Measurements from ENCODE around the gene SETD2. TPM values are rescaled to one million over a fixed set of nuclear protein-coding genes. Genes with fewer than 3 reads are reported as not detected.

Gene SETD2
- polyA plus RNA-seq, 1 of the 3 experiments (the other 2 are of a cell fraction), result 12.1 TPM

- WGBS (ENCODE audit: low lambda C conversion rate), result 52% methylated on average over 3 of the region's 3 CpGs
- H3K79me2 ChIP-seq (ENCODE audit: insufficient read depth), result peaks cover 100% of the 10 kb centered on the region
- peak overlapping the region in 1 of 2 experiments; percentile 75; a peak in 2 of 4 replicates for H3K27ac ChIP-seq (ENCODE audit: low read depth in 2 of 2, low read length in 1 of 2)
- H3K4me3 ChIP-seq (ENCODE audit: low read depth in 2 of 2, low read length in 1 of 2), result no peak overlapping the region
- ChIA-PET POLR2A (interaction anchor here (0.6 kb wide), 1 partner anchor 9 kb away, joined by 4 read pairs; the partner anchor contains the start of gene NBEAL2), CTCF (interaction anchor here (0.6 to 3.1 kb wide), 3 partner anchors 12 to 195 kb away, joined by 4 to 13 read pairs (median 4); no protein-coding TSS in a partner anchor)
- no peak for TF ChIP-seq GATA2 (CRISPR knock-in tag; IDR thresholded peaks at IDR 0.05)
- no peak for TF ChIP-seq RAD21 (IDR thresholded peaks at IDR 0.05; ENCODE audit: low read length)
- TF ChIP-seq RXRA (IDR thresholded peaks at IDR 0.05; ENCODE audit: borderline replicate concordance, low read depth), result no peak
- TF ChIP-seq FOXM1 (IDR thresholded peaks at IDR 0.05; ENCODE audit: low read depth), result no peak
- TF ChIP-seq IRF3 (IDR thresholded peaks at IDR 0.05; ENCODE audit: low read depth, low read length), result no peak
- no peak for TF ChIP-seq MEF2A (IDR thresholded peaks at IDR 0.05; ENCODE audit: borderline replicate concordance, low read depth)
- no peak for TF ChIP-seq SMC3 (IDR thresholded peaks at IDR 0.05; ENCODE audit: low read depth, low read length)
- no peak for TF ChIP-seq CTCF (IDR thresholded peaks at IDR 0.05)
- no peak for TF ChIP-seq NFIC (IDR thresholded peaks at IDR 0.05; ENCODE audit: borderline replicate concordance)
- TF ChIP-seq RFX5 (IDR thresholded peaks at IDR 0.05; ENCODE audit: low read length), result no peak
- no peak for DNase-seq
- no peaks in the 10 kb centered on the region for H3K27me3 ChIP-seq (ENCODE audit: insufficient read depth)
- H3F3A ChIP-seq (replicated peaks; ENCODE audit: insufficient read depth), result no peaks in the 10 kb centered on the region
- no peak overlapping the region for H3K9ac ChIP-seq
- H3K9me3 ChIP-seq, result no peaks in the 10 kb centered on the region
- H4K20me1 ChIP-seq (ENCODE audit: insufficient read depth), result peaks cover 98% of the 10 kb centered on the region
- no peaks in the 10 kb centered on the region for H3K9me2 ChIP-seq
- no peak overlapping the region for H2AFZ ChIP-seq (ENCODE audit: low read depth)
- peaks cover 2 to 4% of the 10 kb centered on the region in 2 experiments for H3K36me3 ChIP-seq (replicated peaks in 1 of 2; ENCODE audit: control insufficient read depth in 1 of 2, insufficient read depth in 2 of 2, low read length in 1 of 2)
- no peak overlapping the region for H3K4me2 ChIP-seq
- peaks cover 0 to 42% of the 10 kb centered on the region in 2 experiments; a peak in 1 of 4 replicates for H3K4me1 ChIP-seq (ENCODE audit: control insufficient read depth in 1 of 2, insufficient read depth in 2 of 2, low read depth in 1 of 2, low read length in 1 of 2)
Measured at GRCh38 chr3:46970391-46971091, 193.4 kb downstream of the SETD2 start.

- peaks cover 0 to 49% of the 10 kb centered on the region in 2 experiments; a peak in 1 of 4 replicates for H3K4me1 ChIP-seq (ENCODE audit: control insufficient read depth in 1 of 2, insufficient read depth in 2 of 2, low read depth in 1 of 2, low read length in 1 of 2)
- ChIA-PET CTCF (interaction anchor here (1.0 to 3.1 kb wide), 2 partner anchors 10 to 45 kb away, joined by 3 to 13 read pairs; no protein-coding TSS in a partner anchor), POLR2A (interaction anchor here (0.8 kb wide), 1 partner anchor 11 kb away, joined by 3 read pairs; the partner anchor contains the start of gene NBEAL2)
- peaks cover 98% of the 10 kb centered on the region for H3K79me2 ChIP-seq (ENCODE audit: insufficient read depth)
- H3K9me2 ChIP-seq, result no peaks in the 10 kb centered on the region
- no peak overlapping the region; a peak in 1 of 4 replicates for H3K27ac ChIP-seq (ENCODE audit: low read depth in 2 of 2, low read length in 1 of 2)
- DNase-seq, result no peak
- no peaks in the 10 kb centered on the region for H3F3A ChIP-seq (replicated peaks; ENCODE audit: insufficient read depth)
- no peak overlapping the region for H3K9ac ChIP-seq
- 66% methylated on average over 7 of the region's 9 CpGs for WGBS (ENCODE audit: low lambda C conversion rate)
- no peak overlapping the region for H3K4me3 ChIP-seq (ENCODE audit: low read depth in 2 of 2, low read length in 1 of 2)
- no peak overlapping the region for H3K4me2 ChIP-seq
- H2AFZ ChIP-seq (ENCODE audit: low read depth), result no peak overlapping the region
- peaks cover 89% of the 10 kb centered on the region for H4K20me1 ChIP-seq (ENCODE audit: insufficient read depth)
- no peaks in the 10 kb centered on the region for H3K27me3 ChIP-seq (ENCODE audit: insufficient read depth)
- no peaks in the 10 kb centered on the region for H3K9me3 ChIP-seq
- H3K36me3 ChIP-seq (replicated peaks in 1 of 2; ENCODE audit: control insufficient read depth in 1 of 2, insufficient read depth in 2 of 2, low read length in 1 of 2), result peaks cover 2% of the 10 kb centered on the region in 2 experiments
- TF ChIP-seq YY1 (IDR thresholded peaks at IDR 0.05; ENCODE audit: low read depth), result no peak
- no peak for TF ChIP-seq FOSL2 (IDR thresholded peaks at IDR 0.05; ENCODE audit: borderline replicate concordance, low read depth)
- TF ChIP-seq SMC3 (IDR thresholded peaks at IDR 0.05; ENCODE audit: low read depth, low read length), result no peak
- no peak for TF ChIP-seq USF1 (IDR thresholded peaks at IDR 0.05; ENCODE audit: borderline replicate concordance, low read depth)
- no peak for TF ChIP-seq RFX5 (IDR thresholded peaks at IDR 0.05; ENCODE audit: low read length)
- no peak for TF ChIP-seq USF2 (IDR thresholded peaks at IDR 0.05; ENCODE audit: borderline replicate concordance, low read depth, low read length)
- no peak for TF ChIP-seq EP300 (IDR thresholded peaks at IDR 0.05; ENCODE audit: borderline replicate concordance in 1 of 2, low read depth in 1 of 2, low read length in 1 of 2)
- TF ChIP-seq TCF12 (IDR thresholded peaks at IDR 0.05), result no peak
- no peak for TF ChIP-seq EZH2phosphoT487 (IDR thresholded peaks at IDR 0.05; ENCODE audit: borderline replicate concordance, low read depth)
- no peak for TF ChIP-seq JUND (IDR thresholded peaks at IDR 0.05)
- TF ChIP-seq RCOR1 (IDR thresholded peaks at IDR 0.05; ENCODE audit: low read length), result no peak
- TF ChIP-seq CHD2 (IDR thresholded peaks at IDR 0.05; ENCODE audit: low read length, partially characterized antibody), result no peak
Measured at GRCh38 chr3:46968783-46969428, 195.0 kb downstream of the SETD2 start.
